Fibroblast of lung (primary cell): ENCODE results near the gene USP6.

ENCODE experiments used
- EZH2 ChIP-seq: IDR thresholded peaks from 2 replicates; pipeline ENCODE4 v1.5.1; 2012; ENCODE audit warnings: low read length, control low read depth, mild to moderate bottlenecking; ENCODE audit errors: missing control alignments
- TF ChIP-seq, protein P1 (sequence below), 2 donors: IDR thresholded peaks in 1 of 2; conservative IDR thresholded peaks in 1 of 2; 1 replicate in 1 of 2; 2 replicates in 1 of 2; pipeline ENCODE4 v1.5.1; 2011 to 2012; ENCODE audit warnings: low read length in 2 of 2, control low read depth in 1 of 2, inconsistent platforms in 1 of 2, low read depth in 1 of 2, mild to moderate bottlenecking in 1 of 2

DNA sequence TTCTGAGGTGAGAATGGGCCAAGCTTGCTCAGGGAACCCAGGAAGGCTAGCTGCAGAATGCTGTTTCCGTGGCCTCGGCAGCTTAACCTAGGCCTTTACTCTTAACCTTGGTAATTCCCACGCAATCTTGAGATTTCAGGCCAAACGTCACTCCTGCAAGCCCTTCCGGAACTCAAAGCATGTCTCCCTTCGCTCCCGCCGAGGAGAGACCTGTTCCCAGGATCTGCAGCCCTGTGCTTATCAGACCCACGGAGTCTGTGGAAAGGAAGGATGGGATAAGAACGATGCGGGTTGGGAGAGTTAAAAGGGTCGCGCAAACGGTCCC lies 38.1 kb upstream of the USP6 start:
- TF ChIP-seq, protein P1, sequence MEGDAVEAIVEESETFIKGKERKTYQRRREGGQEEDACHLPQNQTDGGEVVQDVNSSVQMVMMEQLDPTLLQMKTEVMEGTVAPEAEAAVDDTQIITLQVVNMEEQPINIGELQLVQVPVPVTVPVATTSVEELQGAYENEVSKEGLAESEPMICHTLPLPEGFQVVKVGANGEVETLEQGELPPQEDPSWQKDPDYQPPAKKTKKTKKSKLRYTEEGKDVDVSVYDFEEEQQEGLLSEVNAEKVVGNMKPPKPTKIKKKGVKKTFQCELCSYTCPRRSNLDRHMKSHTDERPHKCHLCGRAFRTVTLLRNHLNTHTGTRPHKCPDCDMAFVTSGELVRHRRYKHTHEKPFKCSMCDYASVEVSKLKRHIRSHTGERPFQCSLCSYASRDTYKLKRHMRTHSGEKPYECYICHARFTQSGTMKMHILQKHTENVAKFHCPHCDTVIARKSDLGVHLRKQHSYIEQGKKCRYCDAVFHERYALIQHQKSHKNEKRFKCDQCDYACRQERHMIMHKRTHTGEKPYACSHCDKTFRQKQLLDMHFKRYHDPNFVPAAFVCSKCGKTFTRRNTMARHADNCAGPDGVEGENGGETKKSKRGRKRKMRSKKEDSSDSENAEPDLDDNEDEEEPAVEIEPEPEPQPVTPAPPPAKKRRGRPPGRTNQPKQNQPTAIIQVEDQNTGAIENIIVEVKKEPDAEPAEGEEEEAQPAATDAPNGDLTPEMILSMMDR (conservative IDR thresholded peaks at IDR 0.05 in 1 of 2, IDR thresholded peaks at IDR 0.05 in 1 of 2; ENCODE audit: low read depth in 1 of 2, low read length in 2 of 2), result no peak
- no peak for TF ChIP-seq EZH2
